IPS-18c (cell line): ENCODE measurements around the gene CDKN3.
"Not testable (repeated sequence)": the region's sequence is repeated elsewhere in the genome, so short reads cannot be mapped to it uniquely, and the experiment has no call there.

Experiments
- H3K4me3 ChIP-seq: 2 replicates; pipeline ENCODE4 v1.7.0; 2013; ENCODE audit warnings: low read depth, mild to moderate bottlenecking, low read length, moderate library complexity; ENCODE audit not compliant: insufficient read depth
- H3K9me3 ChIP-seq: one replicate; pipeline ENCODE4 v1.6.1; 2013; ENCODE audit warnings: mild to moderate bottlenecking, low read length, moderate library complexity; ENCODE audit not compliant: control insufficient read depth, insufficient read depth

CDKN3 gene

DNA sequence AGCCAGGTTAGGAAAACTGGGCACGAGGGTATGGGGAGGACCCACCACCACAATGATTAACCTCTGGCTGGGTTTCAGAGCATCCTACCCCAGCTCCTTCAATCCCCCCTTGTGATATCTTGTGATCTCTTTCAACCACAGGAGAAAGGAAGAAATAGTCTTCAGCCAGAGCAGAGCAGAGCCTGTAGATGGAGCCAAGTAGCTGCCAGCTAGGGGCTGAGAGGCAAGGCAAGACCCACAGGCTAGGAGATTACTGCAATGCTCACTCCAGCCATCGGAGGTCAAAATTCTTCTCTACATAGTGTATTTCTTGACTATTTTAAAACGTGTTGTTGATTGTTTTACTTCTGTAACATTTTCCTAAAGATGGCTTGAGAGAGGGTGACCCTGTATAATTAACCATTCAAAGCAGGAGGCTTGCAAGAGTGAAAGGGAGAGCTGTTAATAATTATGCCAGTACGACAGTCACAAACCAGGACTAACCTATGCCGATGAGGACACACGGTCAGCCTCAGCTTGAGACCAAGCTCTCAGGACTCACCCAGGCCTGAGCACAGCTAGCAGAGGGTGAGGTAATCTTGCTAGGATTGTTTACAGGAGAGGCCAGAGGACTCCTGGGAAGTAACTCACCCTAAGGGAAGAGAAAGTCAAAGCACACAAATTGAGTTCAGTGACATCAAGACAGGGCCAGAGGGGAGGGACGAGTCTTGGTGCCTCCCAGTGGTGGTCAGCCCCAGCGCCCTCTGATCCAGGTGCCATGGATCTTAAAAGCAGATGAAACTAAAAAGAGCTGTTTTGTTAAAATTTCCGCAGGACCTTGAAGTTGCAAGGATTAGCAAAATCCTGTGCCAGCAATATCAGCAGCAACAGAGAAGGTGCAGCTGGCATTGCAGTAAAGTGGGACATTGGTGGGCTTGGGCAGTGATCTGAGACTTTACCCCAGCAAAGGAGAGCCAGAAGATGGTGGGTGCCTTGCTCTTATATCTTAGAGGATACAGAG is 29.8 kb upstream of the CDKN3 start:
- Histone ChIP-seq H3K4me3 (no peak overlapping the region), H3K9me3 (no peaks in the 10 kb centered on the region)

DNA sequence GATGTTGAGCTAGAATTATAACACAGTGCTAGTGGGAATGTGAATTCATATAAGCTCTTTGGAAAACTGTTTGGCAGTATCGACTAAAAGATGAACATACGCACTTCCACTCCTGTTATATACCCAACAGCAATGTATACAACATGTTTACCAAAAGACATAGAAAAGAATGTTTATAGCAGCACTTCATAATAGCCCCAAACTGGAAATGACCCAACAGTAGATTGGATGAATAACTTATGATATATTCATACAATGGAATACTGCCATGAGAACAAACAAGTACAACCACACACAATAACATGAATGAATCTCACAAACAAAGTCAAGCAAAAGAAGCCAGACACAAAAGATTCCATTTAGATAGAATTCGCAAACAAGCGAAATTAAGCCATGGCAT is 28.5 kb upstream of the CDKN3 start:
- Histone ChIP-seq H3K4me3 (no peak overlapping the region), H3K9me3 (no peaks in the 10 kb centered on the region)

DNA sequence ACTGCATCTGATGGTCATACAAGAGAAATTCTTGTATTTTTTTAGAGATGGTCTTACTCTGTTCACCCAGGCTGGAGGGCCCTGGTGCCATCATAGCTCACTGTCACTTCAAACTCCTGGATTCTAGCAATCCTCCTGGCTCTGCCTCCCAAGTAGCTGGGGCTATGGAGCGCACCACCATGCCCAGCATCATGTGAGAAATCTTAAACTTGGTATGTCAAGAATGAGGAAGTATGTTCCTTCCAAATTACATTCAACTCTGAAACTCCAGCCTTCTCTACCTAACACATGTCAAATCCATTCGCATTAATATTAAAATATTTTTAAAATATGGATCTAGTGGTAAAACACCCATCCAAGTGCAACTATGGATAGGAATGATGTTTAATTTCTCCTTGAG is 27.5 kb upstream of the CDKN3 start:
- Histone ChIP-seq H3K9me3 (no peaks in the 10 kb centered on the region), H3K4me3 (no peak overlapping the region)

DNA sequence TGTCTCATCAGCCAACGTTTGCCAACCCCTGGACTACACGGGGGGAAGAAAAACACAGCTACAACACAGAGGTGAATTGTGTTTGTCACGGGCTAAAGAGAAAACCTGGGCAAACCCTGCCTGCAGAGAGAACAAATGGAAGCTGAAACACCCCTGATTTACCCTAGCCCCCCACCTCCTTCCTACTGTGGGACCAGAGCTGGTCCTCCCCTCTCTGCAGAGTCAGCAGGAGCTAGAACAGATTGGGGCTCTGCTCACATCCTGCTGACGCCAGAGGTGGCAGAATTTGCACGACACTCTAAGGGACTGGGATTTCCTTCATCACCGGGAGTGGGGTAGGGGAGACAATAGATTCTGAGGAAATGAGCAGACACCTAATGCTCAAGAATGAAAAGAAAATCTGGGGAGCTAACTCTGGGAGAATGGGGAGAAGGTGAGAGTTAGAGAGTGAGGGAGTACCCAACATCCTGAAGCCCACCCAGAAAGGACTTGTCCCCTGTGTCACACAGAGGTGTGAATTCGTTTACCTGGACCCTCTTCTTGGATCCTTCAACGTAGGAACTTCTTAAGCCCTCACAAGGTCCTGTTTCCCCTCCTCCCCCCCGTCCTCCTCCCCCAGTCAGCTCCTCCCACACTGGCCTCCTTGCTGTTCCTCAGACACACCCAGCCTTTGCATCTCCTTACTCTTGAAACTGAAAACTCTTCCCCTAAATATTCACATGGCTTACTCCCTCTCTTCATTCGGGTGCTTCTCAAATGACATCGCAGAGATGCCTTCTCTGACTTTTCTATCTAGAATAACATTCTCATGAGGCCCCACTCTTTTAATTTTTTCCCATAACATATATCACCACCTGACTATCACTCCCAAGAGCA is 26.2 kb upstream of the CDKN3 start:
- H3K9me3 ChIP-seq: no peaks in the 10 kb centered on the region

DNA sequence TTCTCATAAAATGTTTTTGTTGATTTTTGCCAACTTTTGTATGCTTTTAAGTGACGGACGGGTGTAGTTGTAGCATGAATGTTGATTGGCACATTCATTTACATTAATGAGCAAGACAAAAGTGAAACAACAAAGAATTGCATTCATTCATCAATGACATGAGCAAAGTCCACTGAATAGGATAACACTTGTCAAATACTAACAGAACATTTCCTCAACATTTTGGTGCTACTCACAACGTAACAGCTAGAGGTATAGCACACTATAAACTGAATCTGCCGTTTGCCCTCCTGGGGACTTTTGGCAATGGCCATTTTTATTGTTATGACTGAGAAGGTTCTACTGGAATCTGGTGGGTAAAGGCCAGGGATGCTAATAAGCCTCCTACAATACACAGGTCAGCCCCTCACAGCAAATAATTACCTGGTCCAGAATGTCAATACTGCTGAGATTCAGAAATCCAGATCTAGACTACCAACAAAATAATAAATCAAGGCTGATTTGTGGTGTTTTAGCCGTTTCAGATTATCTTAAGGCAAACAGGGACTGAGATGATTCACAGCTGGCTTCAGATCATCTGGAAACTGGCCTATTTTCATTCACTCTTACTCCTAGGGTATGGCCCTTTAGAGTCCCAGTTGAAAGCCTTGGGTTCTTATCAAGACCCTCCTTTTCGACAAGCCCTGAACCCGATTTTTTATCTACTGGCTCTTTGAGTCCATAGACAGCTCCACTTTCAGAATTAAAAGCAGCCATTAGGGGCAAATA is 22.5 kb upstream of the CDKN3 start:
- Histone ChIP-seq H3K9me3 (no peaks in the 10 kb centered on the region), H3K4me3 (no peak overlapping the region)

More for the DNA sequence above, 26.2 kb upstream of the CDKN3 start:
- no peak overlapping the region for H3K4me3 ChIP-seq

DNA sequence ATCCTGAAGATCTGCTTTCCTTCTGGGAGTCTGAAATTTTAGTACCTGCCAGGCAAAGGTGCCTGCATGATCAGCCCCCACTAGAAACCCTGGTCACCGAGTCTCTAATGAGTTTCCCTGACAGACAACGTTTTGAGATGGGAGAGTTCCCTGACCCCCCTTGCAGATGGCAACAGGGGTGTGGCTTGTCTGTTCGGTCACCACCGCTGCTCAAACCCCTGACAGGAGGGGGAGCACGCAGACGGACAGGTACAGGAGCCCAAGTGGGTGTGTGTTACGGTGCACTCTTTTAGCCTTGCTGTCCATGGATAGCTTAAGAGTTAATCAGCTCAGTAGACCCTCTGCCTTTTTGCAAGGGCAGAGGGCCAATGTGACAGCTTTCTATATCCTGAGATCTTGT is 19.3 kb upstream of the CDKN3 start:
- Histone ChIP-seq H3K4me3 (no peak overlapping the region), H3K9me3 (no peaks in the 10 kb centered on the region)

DNA sequence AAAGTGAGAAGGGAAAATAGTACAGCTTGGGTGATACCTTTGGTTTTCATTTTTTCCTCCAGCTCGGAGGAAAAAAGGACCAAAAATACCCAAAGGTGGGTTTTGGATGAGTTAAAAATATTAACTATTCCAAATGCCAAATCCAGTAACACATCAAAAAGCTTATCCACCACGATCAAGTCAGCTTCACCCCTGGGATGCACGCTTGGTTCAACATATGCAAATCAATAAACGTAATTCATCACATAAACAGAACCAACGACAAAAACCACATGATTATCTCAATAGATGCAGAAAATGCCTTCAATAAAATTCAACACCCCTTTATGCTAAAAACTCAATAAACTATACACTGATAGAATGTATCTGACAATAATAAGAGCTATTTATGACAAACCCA is 17.9 kb upstream of the CDKN3 start:
- H3K4me3 ChIP-seq, H3K9me3 ChIP-seq: not testable (repeated sequence)

DNA sequence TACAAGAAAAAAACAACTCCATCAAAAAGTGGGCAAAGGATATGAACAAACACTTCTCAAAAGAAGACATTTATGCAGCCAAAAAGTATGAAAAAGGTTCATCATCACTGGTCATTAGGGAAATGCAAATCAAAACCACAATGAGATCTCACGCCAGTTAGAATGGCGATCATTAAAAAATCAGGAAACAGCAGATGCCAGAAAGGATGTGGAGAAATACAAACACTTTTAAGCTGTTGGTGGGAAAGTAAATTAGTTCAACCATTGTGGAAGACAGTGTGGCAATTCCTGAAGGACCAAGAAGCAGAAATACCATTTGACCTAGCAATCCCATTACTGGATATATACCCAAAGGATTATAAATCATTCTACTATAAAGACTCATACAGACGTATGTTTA is 16.2 kb upstream of the CDKN3 start:
- not testable (repeated sequence) for H3K9me3 ChIP-seq, H3K4me3 ChIP-seq

DNA sequence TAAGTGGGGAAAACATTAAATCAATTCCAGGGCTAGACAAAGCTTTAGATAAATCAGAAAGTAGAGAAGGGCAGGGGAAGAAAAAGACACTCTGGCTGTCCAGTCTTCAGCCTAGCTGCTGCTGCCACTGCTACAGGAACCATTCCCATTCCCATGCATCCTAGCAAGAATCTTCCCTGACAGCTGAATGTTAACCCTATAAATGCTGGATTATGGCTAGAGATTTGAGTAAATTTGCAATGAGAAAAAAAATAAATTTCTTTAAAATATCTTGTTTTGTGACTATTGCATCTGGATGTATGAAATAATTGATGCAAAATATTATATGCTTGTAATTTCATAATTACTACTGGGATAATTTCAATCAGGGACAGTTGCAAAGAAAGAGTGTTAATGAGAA is 15.0 kb upstream of the CDKN3 start:
- Histone ChIP-seq H3K4me3 (no peak overlapping the region), H3K9me3 (no peaks in the 10 kb centered on the region)

DNA sequence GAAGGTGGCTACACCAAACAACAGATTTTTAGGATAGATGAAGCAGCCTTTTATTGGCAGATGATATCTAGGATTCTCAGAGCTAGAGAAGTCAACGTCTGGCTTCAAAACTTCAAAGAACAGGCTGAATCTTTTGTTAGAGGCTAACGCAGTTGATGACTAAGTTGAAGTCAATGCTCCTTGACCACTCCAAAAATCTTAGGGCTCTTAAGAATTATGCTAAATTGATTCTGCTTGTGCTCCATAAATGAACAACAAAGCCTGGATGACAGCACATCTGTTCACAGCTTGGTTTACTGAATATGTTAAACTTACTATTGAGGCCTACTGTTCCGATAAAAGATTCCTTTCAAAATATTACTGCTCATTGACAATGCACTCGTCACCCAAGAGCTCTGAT is 13.0 kb upstream of the CDKN3 start:
- no peaks in the 10 kb centered on the region for H3K9me3 ChIP-seq
- H3K4me3 ChIP-seq: no peak overlapping the region

DNA sequence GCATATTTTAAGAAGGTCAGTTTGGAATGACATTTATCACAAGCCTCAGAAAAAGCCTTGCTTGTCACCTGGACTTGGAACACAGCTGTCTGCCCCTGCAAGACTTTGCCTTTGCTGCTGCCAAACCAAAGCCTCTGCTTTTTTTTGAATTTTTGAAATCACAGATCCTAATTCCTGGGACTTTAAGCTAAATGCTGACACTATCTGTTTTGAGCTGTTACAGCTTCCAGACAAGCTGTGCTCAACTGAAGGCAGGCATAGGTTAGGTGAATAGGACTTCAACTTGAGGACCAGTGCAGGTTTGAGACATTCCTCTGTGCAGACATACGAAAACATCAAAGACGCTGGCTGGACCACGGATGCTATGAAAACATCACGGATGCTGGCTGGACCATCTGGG is 11.3 kb upstream of the CDKN3 start:
- H3K4me3 ChIP-seq: no peak overlapping the region
- no peaks in the 10 kb centered on the region for H3K9me3 ChIP-seq

DNA sequence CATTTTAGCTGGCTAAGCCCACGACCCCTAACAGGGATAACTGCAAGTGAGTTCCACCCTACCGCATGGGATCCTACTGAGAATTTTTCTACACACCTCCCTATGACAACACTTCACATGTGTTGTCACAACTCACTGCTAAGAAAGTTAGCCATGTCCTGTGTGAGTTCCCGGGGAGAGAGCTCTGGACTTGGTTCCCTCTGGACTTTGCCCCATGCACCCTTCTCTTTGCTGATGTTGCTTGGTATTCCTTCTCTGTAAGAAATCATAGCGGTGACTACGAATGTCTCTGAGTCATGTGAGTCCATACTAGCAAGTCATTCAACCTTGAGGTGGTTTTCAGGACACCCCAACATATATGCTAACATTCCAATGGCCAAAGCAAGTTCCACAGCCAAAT is 9.5 kb upstream of the CDKN3 start:
- H3K9me3 ChIP-seq: no peaks in the 10 kb centered on the region
- no peak overlapping the region for H3K4me3 ChIP-seq

DNA sequence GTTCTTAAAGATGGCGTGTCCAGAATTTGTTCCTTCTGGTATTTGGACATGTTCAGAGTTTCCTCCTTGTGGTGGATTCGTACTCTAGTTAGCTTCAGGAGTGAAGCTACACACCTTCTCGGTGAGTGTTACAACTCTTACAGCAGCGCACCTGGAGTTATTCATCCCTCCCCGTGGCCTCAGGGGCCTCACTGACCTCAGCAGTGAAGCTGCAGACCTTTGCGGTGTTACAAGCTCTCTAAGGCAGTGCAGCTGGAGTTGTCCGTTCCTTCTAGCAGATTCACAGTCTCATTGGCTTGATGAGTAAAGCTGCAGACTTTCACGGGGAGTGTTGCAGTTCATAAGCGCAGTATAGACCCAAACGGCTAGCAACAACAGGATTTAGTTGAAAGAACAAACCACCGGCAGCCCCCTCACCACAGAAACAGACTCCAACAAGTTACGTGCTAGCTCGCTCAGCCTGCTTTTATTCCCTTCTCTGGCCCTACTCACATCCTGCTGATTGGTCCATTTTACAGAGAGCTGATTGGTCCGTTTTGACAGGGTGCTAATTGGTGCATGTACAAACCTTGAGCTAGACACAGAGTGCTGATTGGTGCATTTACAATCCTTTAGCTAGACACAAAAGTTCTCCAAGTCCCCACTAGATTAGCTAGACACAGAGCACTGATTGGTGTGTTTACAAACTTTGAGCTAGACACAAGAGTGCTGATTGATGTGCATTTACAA is 4.5 kb upstream of the CDKN3 start:
- Histone ChIP-seq H3K9me3 (no peaks in the 10 kb centered on the region), H3K4me3 (no peak overlapping the region)

DNA sequence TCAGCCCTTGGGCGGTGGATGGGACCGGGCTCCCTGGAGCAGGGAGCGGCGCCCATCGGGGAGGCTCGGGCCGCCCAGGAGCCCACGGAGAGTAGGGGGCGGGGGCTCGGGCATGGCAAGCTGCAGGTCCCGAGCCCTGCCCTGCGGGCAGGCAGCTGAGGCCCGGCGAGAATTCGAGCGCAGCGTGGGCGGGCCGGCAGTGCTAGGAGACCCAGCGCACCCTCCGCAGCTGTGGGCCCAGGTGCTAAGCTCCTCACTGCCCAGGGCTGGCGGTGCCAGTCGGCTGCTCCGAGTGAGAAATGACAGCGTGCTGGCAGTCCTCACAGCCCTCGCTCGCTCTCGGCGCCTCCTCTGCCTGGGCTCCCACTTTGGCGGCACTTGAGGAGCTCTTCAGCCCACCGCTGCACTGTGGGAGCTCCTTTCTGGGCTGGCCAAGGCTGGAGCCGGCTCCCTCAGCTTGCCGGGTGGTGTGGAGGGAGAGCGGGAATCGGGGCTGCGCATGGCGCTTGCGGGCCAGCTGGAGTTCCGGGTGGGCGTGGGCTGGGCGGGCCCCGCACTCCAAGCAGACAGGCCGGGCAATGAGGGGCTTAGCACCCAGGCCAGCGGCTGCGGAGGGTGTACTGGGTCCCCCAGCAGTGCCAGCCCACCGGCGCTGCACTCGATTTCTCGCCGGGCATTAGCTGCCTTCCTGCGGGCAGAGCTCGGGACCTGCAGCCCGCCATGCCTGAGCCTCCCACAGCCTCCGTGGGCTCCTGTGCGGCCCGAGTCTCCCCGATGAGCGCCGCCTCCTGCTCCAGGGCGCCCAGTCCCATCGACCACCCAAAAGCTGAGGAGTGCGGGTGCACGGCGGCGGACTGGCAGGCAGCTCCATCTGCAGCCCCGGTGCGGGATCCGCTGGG is 3.6 kb upstream of the CDKN3 start:
- not testable (repeated sequence) for H3K4me3 ChIP-seq

DNA sequence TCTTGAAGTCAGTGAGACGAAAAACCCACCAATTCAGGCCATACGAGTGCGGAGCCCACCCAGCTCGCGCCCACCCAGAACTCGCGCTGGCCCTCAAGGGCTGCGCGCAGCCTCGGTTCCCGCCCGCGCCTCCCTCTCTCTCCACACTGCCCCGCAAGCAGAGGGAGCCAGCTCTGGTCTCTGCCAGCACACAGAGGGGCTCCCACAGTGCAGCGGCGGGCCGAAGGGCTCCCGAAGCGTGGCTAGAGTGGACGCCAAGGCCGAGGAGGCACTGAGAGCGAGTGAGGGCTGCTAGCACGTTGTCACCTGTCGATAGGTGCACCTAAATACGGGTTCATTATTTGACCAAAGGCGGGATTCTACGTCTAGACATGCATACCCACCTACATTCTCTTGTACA is 2.2 kb upstream of the CDKN3 start:
- H3K4me3 ChIP-seq: no peak overlapping the region
- no peaks in the 10 kb centered on the region for H3K9me3 ChIP-seq

More for the DNA sequence above, 3.6 kb upstream of the CDKN3 start:
- H3K9me3 ChIP-seq: not testable (repeated sequence)

DNA sequence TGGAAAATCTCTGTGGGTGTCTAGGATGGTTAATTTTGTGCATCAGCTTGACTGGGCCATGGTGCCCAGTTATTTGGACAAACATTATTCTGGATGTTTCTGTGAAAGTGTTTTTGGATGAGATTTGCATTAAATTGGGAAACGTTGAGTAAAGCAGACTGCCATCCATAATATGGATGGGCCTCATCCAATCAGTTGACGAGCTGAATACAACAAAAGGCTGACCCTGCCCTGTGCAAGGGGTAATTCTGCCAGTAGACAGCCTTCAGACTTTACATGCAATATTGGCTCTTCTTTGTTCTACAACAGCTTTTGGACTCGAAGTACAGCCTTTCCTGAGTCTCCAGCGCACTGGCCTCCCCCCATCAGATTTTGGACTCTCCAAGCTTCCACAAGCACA is 1.5 kb upstream of the CDKN3 start:
- Histone ChIP-seq H3K9me3 (no peaks in the 10 kb centered on the region), H3K4me3 (no peak overlapping the region)
